T follicular helper cell (primary cell): ENCODE data around the gene NSMCE3.
"Not testable (repeated sequence)": the region's sequence is repeated elsewhere in the genome, so short reads cannot be mapped to it uniquely, and the experiment has no call there.

Experiments used
- DNase-seq: peaks from one replicate; pipeline ENCODE4 v3.0.0-alpha.2; 2020; ENCODE audit warnings: low read depth

Gene NSMCE3

DNA sequence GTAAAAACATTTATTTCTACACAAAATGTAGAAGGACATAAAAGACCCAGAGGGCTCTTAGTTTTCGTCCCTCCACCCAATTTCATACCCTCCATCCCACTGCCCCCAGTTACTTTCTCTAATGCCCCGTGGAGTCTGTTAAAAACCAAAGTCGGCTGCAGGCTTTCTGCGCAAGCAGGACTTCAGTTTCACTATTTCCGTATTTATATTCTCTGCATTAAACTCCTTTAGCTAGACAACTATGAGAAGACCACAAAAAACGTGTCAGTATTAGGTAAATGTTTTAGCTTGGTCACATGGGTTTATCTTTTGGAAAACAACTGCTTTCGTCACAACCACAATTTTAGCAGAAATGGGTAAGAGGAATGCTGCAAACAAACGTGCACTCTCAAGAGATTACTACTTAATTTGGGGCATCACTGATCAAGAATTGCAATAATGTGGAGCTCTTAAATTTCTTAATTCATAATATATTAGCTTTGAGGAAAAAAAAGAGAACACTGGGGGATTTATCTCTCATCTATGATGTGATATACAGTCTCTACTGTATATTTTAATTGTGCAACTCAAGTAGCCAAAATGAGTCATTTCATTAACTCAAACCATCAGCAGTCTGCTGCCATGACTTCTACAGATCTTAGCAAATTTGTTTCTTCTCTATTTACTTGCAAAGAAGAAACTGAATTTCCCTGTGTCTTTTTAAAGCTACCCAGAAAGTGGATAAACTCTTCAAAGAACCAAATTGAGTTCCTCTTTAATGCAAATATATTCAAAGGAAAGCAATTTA is 740 bp upstream of the NSMCE3 start:
- DNase-seq: peak; percentile 18

DNA sequence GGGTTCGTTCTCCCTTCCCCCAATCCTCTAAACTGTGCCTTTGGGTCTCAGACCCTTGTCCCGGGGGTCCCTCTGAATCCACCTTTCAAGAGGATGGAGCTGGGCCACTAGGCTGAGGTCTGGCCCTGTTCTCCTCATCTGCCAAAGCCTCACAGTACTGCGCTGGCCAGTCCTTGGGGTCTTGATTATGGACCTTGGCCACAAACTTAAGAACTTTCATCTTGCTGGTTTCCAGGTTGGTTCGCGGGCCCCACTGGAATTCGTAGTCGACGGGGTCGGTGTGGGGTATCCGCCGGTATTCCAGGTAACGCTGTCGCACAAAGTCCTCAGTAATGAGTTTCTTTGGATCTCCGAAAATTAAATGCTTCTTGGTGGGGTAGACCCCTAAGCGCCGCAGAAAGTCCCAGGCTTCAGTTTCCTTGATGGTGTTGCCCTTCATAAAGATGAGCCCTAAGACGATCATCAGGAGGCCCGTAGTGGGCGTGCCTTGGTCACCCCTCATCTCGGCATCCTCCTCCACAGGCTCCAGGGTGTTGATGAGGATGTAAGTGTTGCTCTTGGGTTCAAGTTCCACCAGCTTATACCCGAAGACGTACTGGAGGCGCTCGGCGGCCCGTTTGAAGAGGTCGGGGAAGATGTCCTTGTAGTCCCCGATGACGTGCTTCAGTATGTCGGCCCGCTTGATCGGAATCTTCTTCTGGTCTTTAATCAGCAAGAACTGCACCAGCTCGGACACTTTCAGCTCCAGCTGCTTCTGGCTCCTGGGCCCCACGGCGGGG is 727 bp downstream of the NSMCE3 start:
- peak; percentile 24 for DNase-seq

DNA sequence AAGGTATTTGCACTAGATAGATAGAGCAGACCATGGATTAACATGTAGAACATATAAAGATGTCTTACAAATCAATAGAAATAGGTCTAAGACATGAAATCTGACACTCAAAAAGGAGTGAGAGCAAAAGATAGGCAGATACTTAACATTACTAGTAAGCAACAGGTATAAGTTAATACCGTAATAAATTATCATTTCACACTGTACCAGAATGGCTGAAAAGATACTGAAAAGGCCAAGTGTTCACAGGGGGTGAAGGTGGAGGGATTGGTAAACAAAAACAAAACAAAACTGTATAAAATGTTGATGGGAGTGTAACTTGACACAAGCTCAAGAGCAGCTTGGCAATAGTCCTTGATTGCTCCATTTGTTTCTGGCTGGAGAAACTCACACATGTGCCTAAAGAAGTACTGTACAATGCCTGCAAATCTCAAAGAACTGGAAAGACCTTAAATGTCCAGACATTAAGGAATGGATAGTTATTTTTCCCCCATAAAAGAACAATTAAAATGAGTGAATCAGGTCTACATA is 3.5 kb downstream of the NSMCE3 start:
- DNase-seq: no peak

DNA sequence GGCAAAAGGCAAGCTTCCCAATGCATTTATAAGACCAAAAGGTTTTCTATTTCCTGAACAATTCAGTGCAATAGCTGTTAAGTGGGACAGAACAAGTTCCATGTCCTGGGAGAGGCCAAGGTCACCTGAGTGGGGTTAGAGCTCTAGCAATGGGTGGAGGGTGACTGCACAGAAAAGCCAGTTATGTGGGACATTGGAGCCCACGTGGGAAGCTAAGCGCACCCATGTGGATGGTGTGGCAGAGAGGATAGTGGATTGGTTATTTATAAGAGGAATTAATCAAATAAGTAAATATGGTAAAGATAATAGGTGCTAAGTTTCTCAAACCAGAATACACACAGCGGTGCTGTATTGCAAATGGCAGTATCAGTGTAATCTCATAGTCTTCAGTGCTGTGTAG is 6.3 kb downstream of the NSMCE3 start:
- DNase-seq: no peak

DNA sequence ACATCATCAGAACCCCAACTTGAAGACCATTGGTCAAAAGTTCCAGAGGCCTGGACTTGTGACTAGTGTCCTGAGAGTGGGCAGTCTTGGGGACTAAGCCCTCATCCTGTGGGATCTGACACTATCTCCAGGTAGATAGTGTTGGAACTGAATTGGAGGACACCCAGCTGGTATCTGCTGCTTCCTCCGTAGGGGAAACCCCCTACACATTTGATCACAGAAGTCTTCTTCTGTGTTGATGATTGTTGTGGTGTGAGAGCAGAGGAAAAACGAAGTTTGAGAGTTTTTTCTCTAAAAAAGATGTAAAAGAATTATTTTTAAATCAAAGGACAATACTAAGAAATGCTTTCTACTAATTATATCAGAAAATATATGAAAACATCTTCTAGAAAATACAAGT is 6.9 kb downstream of the NSMCE3 start:
- DNase-seq: no peak

DNA sequence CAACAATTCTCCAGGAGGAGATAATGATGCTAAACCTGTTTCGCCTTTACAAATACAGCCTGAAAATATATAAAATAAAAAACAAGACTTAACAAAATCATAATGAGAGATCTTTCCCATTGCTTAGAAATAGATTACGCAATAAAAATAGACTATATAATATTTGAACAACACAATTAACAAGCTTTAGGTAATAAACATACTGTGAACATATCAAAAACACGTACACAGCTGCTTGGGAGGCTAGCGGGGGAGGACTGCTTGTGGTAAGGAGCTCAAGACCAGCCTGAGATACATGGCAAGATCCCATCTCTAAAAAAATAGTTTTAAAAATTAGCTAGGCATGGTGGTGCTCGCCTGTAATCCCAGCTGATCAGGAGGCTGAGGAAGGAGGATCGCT is 8.7 kb downstream of the NSMCE3 start:
- no peak for DNase-seq

DNA sequence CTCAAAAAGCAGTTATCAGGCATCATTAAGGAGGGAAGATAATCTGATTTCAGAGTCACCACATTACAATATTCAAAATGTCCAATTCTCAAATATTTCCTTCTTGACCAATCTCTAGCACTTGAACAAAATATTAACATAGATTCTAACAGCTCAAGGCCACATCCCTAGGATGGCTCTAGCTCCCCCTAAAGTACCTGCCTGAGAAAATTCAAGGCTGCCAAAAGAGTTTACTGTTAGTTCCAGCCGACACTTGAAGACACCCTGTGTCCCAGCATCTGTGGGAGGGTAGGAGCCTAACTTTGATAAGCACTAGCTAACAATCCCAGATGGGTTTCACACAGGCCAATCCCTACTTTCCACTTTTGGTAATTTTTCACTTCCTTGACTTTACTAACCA is 10.4 kb downstream of the NSMCE3 start:
- DNase-seq: no peak

DNA sequence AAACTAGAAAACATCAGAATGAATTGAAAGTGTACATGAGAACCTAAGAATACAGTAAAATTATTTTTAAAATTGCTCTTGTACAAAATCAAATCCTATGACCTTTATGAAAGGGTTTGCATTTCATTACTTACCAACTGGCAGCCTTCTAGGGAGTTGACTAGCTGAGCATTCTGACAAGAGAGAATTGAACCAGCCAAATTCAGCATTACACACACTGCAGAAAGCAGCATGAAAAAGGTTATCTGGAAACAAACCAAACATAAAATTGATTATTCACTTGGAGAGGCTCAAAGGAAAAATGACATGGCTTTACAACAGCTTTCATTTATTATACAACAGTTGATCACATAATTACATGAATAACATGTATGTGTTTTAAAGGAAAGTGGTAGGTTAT is 17.4 kb downstream of the NSMCE3 start:
- no peak for DNase-seq

DNA sequence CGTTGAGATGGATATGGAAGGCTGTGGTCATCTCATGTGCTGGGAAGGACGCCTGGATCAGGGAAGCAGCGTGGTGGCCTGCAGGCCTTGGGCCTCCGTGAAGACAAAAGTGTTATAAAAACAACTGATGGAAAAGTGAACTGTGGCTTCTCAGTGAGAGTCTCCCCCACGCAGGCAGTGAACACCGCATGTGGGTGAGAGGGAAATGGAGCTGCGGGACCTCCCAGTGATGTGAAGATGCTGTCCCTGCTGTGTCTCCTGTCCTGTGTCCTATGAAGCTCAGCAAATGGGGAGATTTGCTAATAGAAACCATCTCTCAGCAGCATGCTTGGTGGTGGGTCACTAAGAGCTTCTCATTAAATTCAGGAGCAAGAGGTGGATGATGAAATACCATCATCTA is 25.1 kb downstream of the NSMCE3 start:
- DNase-seq: no peak

DNA sequence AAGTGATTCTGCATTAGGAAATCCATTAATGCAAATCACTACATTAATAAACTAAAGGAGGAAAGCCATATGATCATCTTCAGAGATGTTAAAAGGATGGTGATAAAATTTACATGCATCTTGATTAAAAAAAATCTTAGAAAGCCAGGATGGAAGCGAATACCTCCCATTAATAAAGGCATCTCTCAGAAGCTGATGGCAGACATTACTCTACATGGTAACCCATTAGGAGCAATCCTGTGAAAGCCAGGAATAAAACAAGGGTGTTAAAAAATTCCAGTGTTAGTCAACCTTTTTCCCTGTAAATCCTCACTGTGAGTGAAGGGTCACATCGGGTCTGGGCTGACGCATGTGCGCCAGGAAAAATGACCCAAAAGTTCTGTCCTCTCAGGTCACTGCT is 25.5 kb downstream of the NSMCE3 start:
- no peak for DNase-seq

DNA sequence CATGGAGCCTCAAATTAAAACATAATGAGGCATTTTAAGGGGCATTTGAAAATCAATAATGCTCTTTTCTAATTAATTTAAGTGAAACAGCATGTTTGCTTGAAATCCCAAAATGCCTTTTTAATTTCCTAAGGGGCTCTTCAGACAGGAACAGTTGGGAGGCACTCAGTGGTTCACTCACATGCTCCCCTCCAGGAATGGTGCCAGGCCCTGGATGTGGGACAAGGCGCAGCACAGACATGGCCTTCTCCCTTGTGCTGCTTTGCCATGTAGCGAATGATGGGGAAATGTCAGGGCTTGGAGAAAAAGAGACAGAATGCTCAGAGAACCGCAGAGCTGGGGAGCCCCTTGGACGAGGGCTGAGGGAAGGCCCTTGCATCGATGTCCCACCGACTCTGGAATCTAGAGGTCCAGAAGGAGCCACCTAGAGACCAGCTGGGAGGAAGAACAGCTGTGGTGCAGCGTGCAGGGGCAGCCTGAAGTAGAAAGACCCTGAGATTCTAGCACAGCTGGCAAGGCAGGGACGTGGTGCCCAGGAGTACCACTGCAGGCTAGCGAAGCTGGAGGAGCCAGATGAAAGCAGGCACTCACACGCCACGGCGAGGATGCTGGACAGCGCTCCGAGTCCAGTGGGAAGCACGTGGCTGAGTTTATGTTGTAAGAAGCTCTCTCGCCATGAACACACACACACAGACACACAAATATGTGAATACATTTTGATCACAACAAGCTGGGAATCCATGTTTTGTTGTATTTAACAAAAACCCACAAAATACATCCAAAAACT is 27.0 kb downstream of the NSMCE3 start:
- no peak for DNase-seq

DNA sequence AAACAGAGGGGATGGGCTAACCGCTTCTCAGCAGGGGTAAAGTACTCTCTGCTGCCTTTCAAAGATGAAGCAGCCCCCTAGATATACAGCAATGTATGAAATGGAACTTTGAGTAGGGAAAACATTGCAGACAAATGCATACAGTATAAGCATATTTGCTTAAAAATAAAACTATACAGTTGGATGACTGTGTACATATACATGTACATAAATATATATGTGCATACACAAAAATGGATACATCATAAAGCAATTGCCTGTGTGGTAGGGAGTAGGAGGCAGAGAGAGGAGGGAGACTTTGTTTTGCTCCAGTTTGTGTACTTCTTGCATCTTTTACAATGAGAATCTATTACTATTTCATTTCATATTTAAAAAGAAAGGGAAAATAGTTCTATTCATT is 28.4 kb downstream of the NSMCE3 start:
- no peak for DNase-seq

DNA sequence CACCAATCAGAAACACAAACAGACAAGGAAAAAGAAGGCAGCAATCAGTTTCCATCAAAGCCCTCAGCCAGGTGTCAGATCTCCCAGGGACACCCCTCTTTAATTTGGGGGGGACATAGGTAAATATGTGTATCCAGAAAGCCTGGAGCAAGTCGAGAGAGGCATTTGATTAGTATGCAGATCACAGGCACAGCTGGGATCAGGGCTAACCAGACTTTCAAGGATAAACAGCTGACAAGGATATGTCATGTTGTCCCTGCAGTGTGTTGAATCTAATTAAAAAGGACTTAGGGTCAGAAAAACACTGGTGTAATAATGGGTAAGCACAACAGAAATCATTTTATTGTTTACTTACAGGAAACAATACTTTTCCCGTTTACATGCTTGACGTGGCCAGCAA is 30.2 kb downstream of the NSMCE3 start:
- DNase-seq: no peak

DNA sequence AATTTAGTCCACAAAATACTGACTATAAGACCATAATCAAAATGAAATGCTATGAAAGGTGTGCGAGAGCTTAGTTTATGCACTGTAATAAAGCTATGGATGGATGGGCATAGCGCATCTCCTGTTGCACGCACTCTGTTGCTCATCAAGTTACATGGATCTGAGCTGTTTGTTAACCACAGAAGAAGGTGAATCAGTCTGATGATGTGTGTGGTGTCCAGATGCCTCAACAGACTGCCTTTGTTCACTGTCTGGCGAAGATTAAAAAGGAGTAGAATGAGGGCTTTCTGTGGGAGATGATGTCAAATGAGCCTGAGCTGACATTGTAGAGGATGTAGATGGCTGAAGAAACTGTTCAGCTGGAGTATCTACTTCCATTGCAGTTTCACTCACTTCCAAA is 36.1 kb downstream of the NSMCE3 start:
- DNase-seq: no peak

DNA sequence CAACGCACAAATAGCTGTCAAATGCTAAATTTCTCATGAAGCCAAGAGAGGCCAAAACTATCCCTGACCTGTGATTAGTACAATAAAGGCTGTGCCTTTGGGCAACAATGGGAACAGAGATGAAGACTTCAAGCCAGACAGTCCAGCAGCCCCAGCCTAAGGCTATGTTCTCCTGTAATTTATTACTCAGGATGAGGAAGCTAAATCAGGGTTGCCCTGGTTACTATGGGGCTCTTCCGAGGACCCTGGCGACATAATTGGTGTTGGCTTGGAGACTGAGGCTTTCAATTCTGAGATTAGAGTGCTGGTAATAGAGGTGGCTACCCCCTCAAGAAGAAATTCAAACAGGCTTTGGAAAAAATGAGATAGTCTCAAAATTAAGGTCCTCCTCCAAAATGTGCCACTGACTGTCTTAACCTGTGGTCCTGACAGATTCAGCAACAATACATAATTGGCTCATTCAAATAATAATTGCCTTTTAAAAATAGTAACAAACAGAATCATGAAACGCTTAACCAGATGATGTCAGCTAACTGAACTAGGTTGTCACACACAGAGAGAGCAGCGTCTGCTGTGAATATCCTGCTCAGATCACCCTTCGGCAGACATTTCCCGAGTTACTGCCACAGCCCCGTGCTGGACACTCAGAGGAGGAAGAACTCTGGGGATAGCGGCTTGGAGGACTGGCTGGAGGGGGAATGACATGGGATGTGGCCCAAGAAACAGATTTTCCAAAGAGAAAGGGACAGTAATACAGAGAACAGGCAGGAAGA is 43.0 kb downstream of the NSMCE3 start:
- no peak for DNase-seq

DNA sequence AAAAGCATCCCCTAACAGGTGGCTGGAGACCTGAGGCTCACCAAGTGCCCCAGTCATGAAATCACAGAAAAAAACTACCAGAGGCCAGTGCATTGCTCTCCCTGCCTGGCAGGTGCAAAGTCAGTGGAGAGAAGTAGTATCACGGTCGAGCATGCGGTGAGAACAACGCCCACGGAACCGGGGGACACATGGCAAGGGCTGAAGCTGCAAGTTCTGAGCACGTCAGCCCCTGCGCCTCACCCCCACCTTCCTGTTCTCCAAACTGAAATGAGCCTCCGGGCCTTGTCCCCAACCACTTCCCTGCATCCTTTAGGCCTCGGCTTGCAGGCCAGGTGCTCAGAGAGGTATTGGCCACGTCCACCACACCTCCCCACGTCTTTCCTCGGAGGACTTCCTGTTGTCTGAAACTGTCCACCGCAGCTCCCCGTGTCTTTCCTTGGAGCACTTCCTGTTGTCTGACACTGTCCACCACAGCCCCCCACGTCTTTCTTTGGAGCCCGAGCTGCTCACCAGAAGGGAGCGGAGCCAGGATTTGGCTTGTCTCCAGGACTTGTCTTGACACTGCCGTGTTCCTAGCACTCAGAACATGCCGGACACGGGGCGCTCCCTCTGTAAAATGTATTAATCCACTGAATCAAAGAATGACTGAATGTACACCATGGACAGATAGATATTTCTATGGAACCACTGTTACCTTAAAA is 43.9 kb downstream of the NSMCE3 start:
- DNase-seq: no peak

DNA sequence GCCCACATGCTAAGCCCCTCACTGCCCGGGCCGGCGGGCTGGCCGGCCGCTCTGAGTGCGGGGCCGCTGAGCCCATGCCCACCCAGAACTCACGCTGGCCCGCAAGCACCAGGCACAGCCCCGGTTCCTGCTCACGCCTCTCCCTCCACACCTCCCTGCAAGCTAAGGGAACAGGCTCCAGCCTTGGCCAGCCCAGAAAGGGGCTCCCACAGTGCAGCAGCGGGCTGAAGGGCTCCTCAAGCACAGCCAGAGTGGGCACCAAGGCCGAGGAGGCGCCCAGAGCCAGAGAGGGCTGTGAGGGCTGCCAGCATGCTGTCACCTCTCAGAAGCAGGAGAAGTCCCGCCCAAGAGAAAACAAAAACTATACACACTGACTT is 44.6 kb downstream of the NSMCE3 start:
- DNase-seq: not testable (repeated sequence)

DNA sequence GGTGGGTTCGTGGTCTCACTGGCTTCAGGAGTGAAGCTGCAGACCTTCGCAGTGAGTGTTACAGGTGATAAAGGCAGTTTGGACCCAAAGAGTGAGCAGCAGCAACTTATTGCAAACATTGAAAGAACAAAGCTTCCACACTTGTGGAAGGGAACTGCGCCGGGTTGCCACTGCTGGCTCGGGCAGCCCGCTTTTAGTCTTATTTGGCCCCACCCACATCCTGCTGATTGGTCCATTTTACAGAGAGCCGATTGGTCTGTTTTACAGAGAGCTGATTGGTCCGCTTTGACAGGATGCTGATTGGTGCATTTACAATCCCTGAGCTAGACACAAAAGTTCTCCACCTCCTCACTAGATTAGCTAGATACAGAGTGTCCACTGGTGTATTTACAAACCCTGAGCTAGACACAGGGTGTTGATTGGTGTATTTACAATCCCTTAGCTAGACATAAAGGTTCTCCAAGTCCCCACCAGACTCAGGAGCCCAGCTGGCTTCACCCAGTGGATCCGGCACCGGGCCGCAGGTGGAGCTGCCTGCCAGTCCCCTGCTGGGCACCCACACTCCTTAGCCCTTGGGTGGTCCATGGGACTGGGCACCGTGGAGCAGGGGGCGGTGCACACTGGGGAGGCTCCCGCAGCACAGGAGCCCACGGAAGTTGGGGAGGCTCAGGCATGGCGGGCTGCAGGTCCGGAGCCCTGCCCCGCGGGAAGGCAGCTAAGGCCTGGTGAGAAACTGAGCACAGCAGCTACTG is 45.2 kb downstream of the NSMCE3 start:
- not testable (repeated sequence) for DNase-seq

DNA sequence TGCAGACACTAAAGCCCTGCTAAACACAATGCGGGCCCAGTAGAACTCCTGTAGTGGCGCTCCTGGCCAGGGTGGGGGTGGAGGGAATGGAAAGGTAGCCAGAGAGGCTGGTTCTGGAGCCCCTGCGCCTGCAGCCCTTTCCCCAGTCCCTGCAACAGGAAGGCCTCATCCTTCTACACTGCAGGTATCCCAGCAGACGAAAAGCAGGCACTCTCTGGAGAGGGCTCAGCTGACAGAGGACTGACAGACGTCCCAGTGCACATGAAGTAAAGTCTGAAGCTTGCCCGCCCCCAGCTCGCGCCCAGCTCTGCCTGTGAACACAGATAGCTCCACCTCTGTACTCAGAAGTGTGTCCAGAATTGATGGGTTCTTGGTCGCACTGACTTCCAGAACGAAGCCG is 46.0 kb downstream of the NSMCE3 start:
- DNase-seq: no peak

DNA sequence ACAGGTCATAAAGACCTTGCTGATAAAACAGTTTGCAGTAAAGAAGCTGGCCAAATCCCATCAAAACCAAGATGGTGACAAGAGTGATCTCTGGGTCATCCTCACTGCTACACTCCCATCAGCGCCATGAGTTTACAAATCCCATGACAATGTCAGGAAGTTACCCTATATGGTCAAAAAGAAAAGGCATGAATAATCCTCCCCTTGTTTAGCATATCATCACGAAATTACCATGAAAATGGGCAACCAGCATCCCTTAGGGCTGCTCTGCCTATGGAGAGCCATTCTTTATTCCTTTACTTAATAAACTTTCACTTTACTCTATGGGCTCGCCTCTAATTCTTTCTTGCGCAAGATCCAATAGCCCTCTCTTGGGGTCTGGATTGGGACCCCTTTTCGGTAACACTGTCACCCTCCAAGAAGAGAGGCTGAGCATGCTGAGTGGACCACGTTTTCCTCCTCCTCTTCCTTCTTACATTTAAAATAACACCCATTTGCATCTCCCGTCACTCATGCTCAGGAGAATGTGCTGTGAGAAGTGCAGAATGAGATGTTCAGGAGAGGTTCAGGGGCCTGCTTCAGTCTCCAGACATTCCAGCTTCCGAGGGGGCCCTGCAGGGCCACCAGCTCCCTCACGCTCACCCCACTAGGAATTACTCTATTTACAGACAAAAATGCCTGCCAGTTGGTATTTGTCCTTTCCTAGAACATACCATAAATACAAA is 47.3 kb downstream of the NSMCE3 start:
- DNase-seq: no peak
